RWPE2 (cell line): Measurements from ENCODE around the gene GLYATL1B.
A peak's percentile ranks its signal among the peaks of the same experiment; 100 is the strongest.
"Not testable (repeated sequence)": the region's sequence is repeated elsewhere in the genome, so short reads cannot be mapped to it uniquely, and the experiment has no call there.

Source experiments
- ATAC-seq: fragments of 200-7000 bp; cut with Tn5 transposase; 3 replicates; pipeline ENCODE4 v1.9.1; 2021; ENCODE audit warnings: low read depth
- DNase-seq: peaks from one replicate; pipeline ENCODE4 v3.0.0-alpha.2; 2020; ENCODE audit warnings: low spot score
- H3K27ac ChIP-seq: fragments of 450-650 bp; 2 replicates; pipeline ENCODE4 v1.5.1; 2017; ENCODE audit warnings: mild to moderate bottlenecking; ENCODE audit not compliant: poor library complexity, severe bottlenecking
- H3K27me3 ChIP-seq: fragments of 250-450 bp; sonication (Bioruptor Pico); 2 replicates; pipeline ENCODE4 v1.5.1; 2021; ENCODE audit warnings: mild to moderate bottlenecking, moderate library complexity; ENCODE audit not compliant: insufficient read depth, poor library complexity, severe bottlenecking
- H3K36me3 ChIP-seq: fragments of 250-450 bp; sonication (Bioruptor Pico); 2 replicates; pipeline ENCODE4 v1.5.1; 2020; ENCODE audit warnings: low read depth, mild to moderate bottlenecking, moderate library complexity
- H3K4me1 ChIP-seq: fragments of 250-450 bp; sonication (Bioruptor Pico); 2 replicates; pipeline ENCODE4 v1.5.1; 2021; ENCODE audit warnings: mild to moderate bottlenecking, moderate library complexity; ENCODE audit not compliant: insufficient read depth, poor library complexity, severe bottlenecking
- H3K4me3 ChIP-seq: fragments of 250-450 bp; sonication (Bioruptor Pico); 2 replicates; pipeline ENCODE4 v1.5.1; 2021; ENCODE audit warnings: mild to moderate bottlenecking, moderate library complexity; ENCODE audit not compliant: severe bottlenecking
- H3K9me3 ChIP-seq: fragments of 250-450 bp; sonication (Bioruptor Pico); 2 replicates; pipeline ENCODE4 v1.5.1; 2021; ENCODE audit warnings: mild to moderate bottlenecking, moderate library complexity; ENCODE audit not compliant: severe bottlenecking
- TF ChIP-seq, protein P1 (sequence below): fragments of 450-650 bp; IDR thresholded peaks from one replicate; pipeline ENCODE4 v1.5.1; 2017; ENCODE audit warnings: mild to moderate bottlenecking, moderate library complexity; ENCODE audit not compliant: poor library complexity, severe bottlenecking

GLYATL1B gene, protein sequence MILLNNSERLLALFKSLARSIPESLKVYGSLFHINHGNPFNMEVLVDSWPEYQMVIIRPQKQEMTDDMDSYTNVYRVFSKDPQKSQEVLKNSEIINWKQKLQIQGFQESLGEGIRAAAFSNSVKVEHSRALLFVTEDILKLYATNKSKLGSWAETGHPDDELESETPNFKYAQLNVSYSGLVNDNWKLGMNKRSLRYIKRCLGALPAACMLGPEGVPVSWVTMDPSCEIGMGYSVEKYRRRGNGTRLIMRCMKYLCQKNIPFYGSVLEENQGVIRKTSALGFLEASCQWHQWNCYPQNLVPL

DNA sequence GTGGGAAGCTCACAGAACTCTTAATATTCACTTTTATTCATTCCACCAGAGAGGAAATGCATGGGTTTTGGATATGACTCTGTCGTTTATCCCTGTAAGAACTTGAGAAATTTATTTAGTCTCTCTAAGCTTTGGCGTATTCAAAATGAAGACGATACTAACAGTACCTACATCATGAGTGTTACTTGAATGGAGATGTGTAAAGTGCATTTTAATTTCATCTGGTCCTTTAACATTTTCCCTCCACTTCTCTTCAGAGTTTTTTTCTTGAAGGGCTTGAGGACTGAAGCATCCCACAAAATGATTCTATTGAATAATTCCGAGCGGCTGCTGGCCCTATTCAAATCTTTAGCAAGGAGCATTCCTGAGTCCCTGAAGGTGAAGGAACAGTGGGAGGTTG is at the start of gene GLYATL1B:
GLYATL1B (plus strand) TSS at position 301 of the 400 bp plus-strand sequence; CDS start at position 301, 0 bp downstream.
- not testable (repeated sequence) for H3K27ac ChIP-seq, H3K4me1 ChIP-seq, H3K4me3 ChIP-seq, H3K27me3 ChIP-seq, DNase-seq, H3K36me3 ChIP-seq, H3K9me3 ChIP-seq, ATAC-seq

DNA sequence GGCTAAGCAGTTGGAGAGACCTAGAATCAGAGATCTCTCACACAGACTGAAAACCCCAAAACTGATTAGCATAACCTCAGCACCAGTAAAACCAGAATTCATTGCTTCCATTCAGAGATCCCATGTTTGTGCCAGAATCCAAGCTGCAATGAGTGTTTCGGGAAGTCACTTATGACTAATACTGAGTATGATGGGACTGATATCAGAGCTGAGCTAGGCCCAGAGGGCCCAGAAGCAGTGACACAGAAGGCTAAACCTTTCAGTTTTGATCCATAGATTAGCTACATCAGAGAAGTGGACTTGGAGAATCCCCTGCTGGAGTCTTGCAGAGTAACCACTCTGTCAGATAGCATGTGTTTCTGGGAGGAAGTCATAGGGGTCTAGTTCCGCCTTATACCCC is 49.6 kb upstream of the GLYATL1B start:
- ATAC-seq, H3K27ac ChIP-seq, H3K4me3 ChIP-seq: not testable (repeated sequence)

DNA sequence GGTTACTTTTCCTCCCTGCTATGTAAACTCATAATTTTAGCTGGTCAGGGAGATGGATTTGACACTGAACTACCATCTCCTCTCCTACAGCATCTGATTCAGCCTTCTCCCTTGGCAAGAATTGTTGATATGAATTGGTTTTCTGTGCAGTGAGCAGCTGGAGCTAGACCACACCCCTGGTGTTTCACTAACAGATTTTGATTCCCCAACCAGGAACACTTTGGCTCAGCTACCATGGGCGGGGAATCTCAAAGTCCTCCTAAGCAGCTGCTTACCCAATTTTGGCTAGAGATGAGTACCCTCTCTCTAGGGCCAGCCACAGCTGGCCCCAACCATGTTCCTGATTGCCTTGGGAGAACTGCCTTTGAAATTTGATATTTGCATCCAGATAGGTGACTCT is 48.7 kb upstream of the GLYATL1B start:
- H3K36me3 ChIP-seq, ATAC-seq, H3K27ac ChIP-seq, DNase-seq, H3K27me3 ChIP-seq, H3K9me3 ChIP-seq, H3K4me1 ChIP-seq, H3K4me3 ChIP-seq: not testable (repeated sequence)

More for the DNA sequence above, 49.6 kb upstream of the GLYATL1B start:
- H3K27me3 ChIP-seq, DNase-seq, H3K9me3 ChIP-seq, H3K36me3 ChIP-seq, H3K4me1 ChIP-seq: not testable (repeated sequence)

DNA sequence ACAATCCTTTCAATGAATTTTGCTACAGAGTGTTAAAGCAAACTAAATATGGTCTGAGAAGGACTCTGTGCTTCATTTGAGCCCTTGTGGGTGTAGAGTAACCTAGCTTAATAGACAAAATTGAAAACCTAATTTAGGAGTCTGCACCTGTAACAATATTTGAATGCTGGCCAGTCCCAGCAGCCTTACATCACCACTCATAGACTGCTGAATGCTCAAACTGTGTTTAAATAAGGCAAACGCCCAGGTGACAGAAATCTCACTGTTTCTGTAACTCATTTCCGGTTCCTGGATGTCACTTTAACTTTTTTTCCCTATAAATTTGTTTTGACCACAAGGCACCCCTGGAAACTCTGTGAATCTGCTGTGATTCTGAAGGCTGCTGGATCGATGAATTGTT is 45.5 kb upstream of the GLYATL1B start:
- TF ChIP-seq, protein P1, sequence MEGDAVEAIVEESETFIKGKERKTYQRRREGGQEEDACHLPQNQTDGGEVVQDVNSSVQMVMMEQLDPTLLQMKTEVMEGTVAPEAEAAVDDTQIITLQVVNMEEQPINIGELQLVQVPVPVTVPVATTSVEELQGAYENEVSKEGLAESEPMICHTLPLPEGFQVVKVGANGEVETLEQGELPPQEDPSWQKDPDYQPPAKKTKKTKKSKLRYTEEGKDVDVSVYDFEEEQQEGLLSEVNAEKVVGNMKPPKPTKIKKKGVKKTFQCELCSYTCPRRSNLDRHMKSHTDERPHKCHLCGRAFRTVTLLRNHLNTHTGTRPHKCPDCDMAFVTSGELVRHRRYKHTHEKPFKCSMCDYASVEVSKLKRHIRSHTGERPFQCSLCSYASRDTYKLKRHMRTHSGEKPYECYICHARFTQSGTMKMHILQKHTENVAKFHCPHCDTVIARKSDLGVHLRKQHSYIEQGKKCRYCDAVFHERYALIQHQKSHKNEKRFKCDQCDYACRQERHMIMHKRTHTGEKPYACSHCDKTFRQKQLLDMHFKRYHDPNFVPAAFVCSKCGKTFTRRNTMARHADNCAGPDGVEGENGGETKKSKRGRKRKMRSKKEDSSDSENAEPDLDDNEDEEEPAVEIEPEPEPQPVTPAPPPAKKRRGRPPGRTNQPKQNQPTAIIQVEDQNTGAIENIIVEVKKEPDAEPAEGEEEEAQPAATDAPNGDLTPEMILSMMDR = no peak
- H3K27ac ChIP-seq = no peak overlapping the region
- DNase-seq = no peak

DNA sequence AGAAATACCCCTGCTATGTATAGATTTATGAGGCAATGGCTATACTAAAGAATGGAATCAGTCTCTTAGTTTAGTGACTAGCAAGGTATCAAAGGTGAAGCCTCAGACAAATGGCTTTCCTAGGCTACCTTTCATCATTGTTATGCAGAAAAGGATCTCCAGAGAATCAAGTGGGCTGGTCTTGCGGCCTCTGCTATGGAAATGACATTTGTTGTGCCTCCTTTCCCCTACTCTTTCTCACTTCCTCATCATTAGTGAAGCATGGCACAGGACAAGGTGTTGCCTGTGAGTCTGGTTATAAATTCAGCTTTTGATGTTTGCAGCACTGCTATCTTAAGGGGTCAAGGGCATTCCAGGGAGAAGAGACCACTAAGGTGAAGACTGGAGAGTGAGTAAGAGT is 34.7 kb upstream of the GLYATL1B start:
- H3K27ac ChIP-seq, H3K9me3 ChIP-seq, H3K4me1 ChIP-seq, H3K27me3 ChIP-seq, H3K36me3 ChIP-seq, ATAC-seq, H3K4me3 ChIP-seq, DNase-seq: not testable (repeated sequence)

More for the DNA sequence above, 45.5 kb upstream of the GLYATL1B start:
- Histone ChIP-seq H3K4me3 (no peak overlapping the region), H3K36me3 (no peaks in the 10 kb centered on the region), H3K27me3 (no peaks in the 10 kb centered on the region), H3K4me1 (no peaks in the 10 kb centered on the region), H3K9me3 (no peaks in the 10 kb centered on the region)
- ATAC-seq = no peak

DNA sequence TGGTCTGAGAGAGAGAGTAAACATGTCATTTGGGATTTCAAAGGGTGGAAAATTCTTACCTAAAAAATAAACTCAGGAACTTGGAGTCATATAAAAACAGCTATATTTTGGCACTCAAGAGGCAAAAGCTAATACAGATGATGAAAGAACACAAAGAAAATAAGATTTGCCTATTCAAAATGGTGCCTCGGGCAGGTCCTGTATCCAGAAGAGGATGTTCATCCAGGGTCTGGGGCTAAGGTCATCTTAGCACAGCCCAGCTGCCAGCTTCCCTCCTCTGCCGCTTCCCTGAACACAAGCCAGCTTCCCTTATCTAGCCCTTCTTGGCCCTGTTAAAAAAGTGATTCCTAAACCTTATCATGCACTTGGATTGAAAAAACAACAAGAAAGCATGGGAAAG is 33.8 kb upstream of the GLYATL1B start:
- not testable (repeated sequence) for H3K36me3 ChIP-seq, H3K27ac ChIP-seq, H3K4me3 ChIP-seq, H3K27me3 ChIP-seq, ATAC-seq, H3K4me1 ChIP-seq, H3K9me3 ChIP-seq, DNase-seq

DNA sequence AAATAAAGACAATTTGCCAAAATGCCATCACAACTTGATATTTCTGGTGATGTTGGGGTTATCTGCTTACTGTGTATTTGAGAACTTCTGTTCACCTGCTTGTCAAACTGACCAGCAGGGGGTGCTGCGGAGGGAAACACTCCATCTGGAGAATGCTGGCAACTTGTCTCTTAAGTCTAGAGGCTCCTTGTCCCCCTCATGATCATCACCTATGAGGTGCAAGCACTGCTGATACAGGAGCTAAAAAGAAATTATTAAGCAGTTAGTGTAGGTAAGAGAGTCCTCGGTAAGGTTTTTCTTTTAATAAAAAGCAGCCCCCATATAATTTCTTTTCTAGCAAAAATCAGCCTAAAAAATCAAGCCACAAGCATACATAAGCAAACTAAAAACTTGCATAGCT is 32.7 kb upstream of the GLYATL1B start:
- Histone ChIP-seq H3K36me3 (no peaks in the 10 kb centered on the region), H3K4me1 (no peaks in the 10 kb centered on the region), H3K4me3 (no peak overlapping the region), H3K9me3 (no peaks in the 10 kb centered on the region), H3K27ac (no peak overlapping the region), H3K27me3 (peaks cover 6% of the 10 kb centered on the region)
- TF ChIP-seq, protein P1 = peak; percentile 55
- no peak for ATAC-seq
- no peak for DNase-seq
